GM23248 (cell line): ENCODE results near the gene PPIAL4G. TPM values are rescaled to one million over a fixed set of nuclear protein-coding genes. Genes with fewer than 3 reads are reported as not detected.
"Not testable (repeated sequence)": the region's sequence is repeated elsewhere in the genome, so short reads cannot be mapped to it uniquely, and the experiment has no call there.

Experiments used
- DNase-seq: peaks from one replicate; pipeline ENCODE4 v3.0.0-alpha.2; 2015
- H2AFZ ChIP-seq: fragments of 200-600 bp; sonication (generic); 2 replicates; pipeline ENCODE4 v1.6.1; 2016; ENCODE audit warnings: antibody characterized with exemption
- H3F3A ChIP-seq: fragments of 200-600 bp; sonication (generic); 2 replicates; pipeline ENCODE4 v1.6.1; 2016; ENCODE audit warnings: mild to moderate bottlenecking, antibody characterized with exemption, mixed run types; ENCODE audit not compliant: insufficient read depth
- H3K27ac ChIP-seq: fragments of 200-600 bp; sonication (generic); 2 replicates; pipeline ENCODE4 v1.5.1; 2016; ENCODE audit warnings: mild to moderate bottlenecking
- H3K27me3 ChIP-seq: fragments of 200-600 bp; sonication (generic); replicated peaks from 2 replicates; pipeline ENCODE4 v1.6.1; 2016; ENCODE audit warnings: mild to moderate bottlenecking; ENCODE audit not compliant: insufficient read depth
- H3K36me3 ChIP-seq: fragments of 200-600 bp; sonication (generic); 2 replicates; pipeline ENCODE4 v1.6.1; 2016; ENCODE audit warnings: low read depth, mild to moderate bottlenecking
- H3K4me1 ChIP-seq: fragments of 200-600 bp; sonication (generic); 2 replicates; pipeline ENCODE4 v1.6.1; 2016; ENCODE audit warnings: mild to moderate bottlenecking; ENCODE audit not compliant: insufficient read depth
- H3K4me2 ChIP-seq: fragments of 200-600 bp; sonication (generic); one replicate; pipeline ENCODE4 v1.6.1; 2016; ENCODE audit warnings: mild to moderate bottlenecking; ENCODE audit not compliant: unreplicated experiment
- H3K4me3 ChIP-seq: fragments of 200-600 bp; sonication (generic); 2 replicates; pipeline ENCODE4 v1.5.1; 2016; ENCODE audit warnings: mild to moderate bottlenecking
- H3K79me2 ChIP-seq: fragments of 200-600 bp; sonication (generic); 2 replicates; pipeline ENCODE4 v1.6.1; 2016; ENCODE audit warnings: mild to moderate bottlenecking; ENCODE audit not compliant: insufficient read depth
- H3K9ac ChIP-seq: fragments of 200-600 bp; sonication (generic); 2 replicates; pipeline ENCODE4 v1.6.1; 2016; ENCODE audit warnings: mild to moderate bottlenecking
- H3K9me2 ChIP-seq: fragments of 200-600 bp; sonication (generic); 2 replicates; pipeline ENCODE4 v1.6.1; 2016; ENCODE audit warnings: mixed run types, mild to moderate bottlenecking, moderate library complexity; ENCODE audit not compliant: insufficient read depth
- H3K9me3 ChIP-seq: fragments of 200-600 bp; sonication (generic); one replicate; pipeline ENCODE4 v1.6.1; 2017; ENCODE audit warnings: low read depth
- H4K20me1 ChIP-seq: fragments of 200-600 bp; sonication (generic); 2 replicates; pipeline ENCODE4 v1.6.0; 2016; ENCODE audit not compliant: insufficient read depth
- EZH2 ChIP-seq: fragments of 200-600 bp; sonication (generic); IDR thresholded peaks from 2 replicates; pipeline ENCODE4 v1.6.1; 2018; ENCODE audit warnings: antibody characterized with exemption, mild to moderate bottlenecking; ENCODE audit not compliant: insufficient read depth, poor library complexity, severe bottlenecking
- EZH2phosphoT487 ChIP-seq: fragments of 200-600 bp; sonication (generic); IDR thresholded peaks from 2 replicates; pipeline ENCODE4 v1.6.1; 2018; ENCODE audit warnings: antibody characterized with exemption, moderate library complexity, mild to moderate bottlenecking, low read depth; ENCODE audit not compliant: insufficient read depth
- WGBS, 2 experiments: methylation state at CpG; one replicate each; pipeline ENCODE4 v1.1.6; 2015 to 2017; ENCODE audit warnings: low lambda C conversion rate in 2 of 2, low coverage in 1 of 2; ENCODE audit errors: missing lambda C conversion rate in 2 of 2; 5-methylcytosine and 5-hydroxymethylcytosine counted together
- in situ Hi-C: fragments of 300-500 bp; cut with MboI; formaldehyde crosslinking; loops from 2 replicates; pipeline ENCODE4 v1.15.0; 2020
- polyA plus RNA-seq: library from polyadenylated mRNA; unstranded; fragments of >200 nt; fragmentation: Nextera tagmentation; extraction: Ambion mirVana; gene quantifications from 2 replicates; pipeline ENCODE4 v1.2.1, GENCODE V29; 2016
- total RNA-seq: library from RNA; depleted of rRNA; stranded (reverse); fragments of >200 nt; shearing (Covaris generic); gene quantifications from 2 replicates; pipeline ENCODE4 v1.2.3, GENCODE V29; 2014

Gene PPIAL4G
- total and polyA plus RNA-seq, 2 experiments from 2014 or later: not detected

GRCh38 chr1:148458398-148458797, 24.7 kb downstream of the PPIAL4G start:
- H2AFZ ChIP-seq: peak overlapping the region; percentile 77
- 2% methylated on average over 10 to 11 of the region's 11 CpGs for WGBS, 2 experiments

GRCh38 chr1:148452845-148453244, 30.3 kb downstream of the PPIAL4G start:
- H3K27ac ChIP-seq, H3K36me3 ChIP-seq, in situ Hi-C loops, H4K20me1 ChIP-seq, H3K9me3 ChIP-seq, DNase-seq, H3K9me2 ChIP-seq, H3K79me2 ChIP-seq, H3K4me3 ChIP-seq, H3F3A ChIP-seq, H3K4me1 ChIP-seq, H2AFZ ChIP-seq, H3K27me3 ChIP-seq, H3K4me2 ChIP-seq, H3K9ac ChIP-seq: not testable (repeated sequence)
- WGBS, 2 experiments: 83 to 90% methylated on average over 2 of the region's 2 CpGs

More at GRCh38 chr1:148458398-148458797, 24.7 kb downstream of the PPIAL4G start:
- in situ Hi-C loops, DNase-seq, H3K79me2 ChIP-seq, H3K9me2 ChIP-seq, H3K27me3 ChIP-seq, H3K9me3 ChIP-seq, H3F3A ChIP-seq, H3K4me1 ChIP-seq, H3K36me3 ChIP-seq, H4K20me1 ChIP-seq: not testable (repeated sequence)
- Histone ChIP-seq H3K27ac (0 out of 2 replicates have a peak overlapping the region, but pooled peaks have one; percentile 18), H3K9ac (peak overlapping the region; percentile 72), H3K4me3 (peak overlapping the region; percentile 77), H3K4me2 (peak overlapping the region; percentile 85)

GRCh38 chr1:148439654-148440325, 43.3 kb downstream of the PPIAL4G start:
- in situ Hi-C loops, H3K79me2 ChIP-seq, H2AFZ ChIP-seq, H3K9me3 ChIP-seq, H3F3A ChIP-seq, H3K27ac ChIP-seq, H3K9ac ChIP-seq, H4K20me1 ChIP-seq, H3K27me3 ChIP-seq, H3K4me2 ChIP-seq, H3K36me3 ChIP-seq, H3K4me1 ChIP-seq, DNase-seq, H3K4me3 ChIP-seq, H3K9me2 ChIP-seq: not testable (repeated sequence)
- 83 to 85% methylated on average over 5 of the region's 5 CpGs for WGBS, 2 experiments

- Histone ChIP-seq H3K4me1 (peaks cover 4% of the 10 kb centered on the region; the same call in 1 of the 2 replicates), H3K4me3 (no peak overlapping the region), H3K9me3 (no peaks in the 10 kb centered on the region), H3K4me2 (no peak overlapping the region), H3K27me3 (no peaks in the 10 kb centered on the region), H3K79me2 (no peaks in the 10 kb centered on the region; the same call in 1 of the 2 replicates), H3K36me3 (no peaks in the 10 kb centered on the region), H3F3A (no peaks in the 10 kb centered on the region), H3K9me2 (no peaks in the 10 kb centered on the region), H4K20me1 (no peaks in the 10 kb centered on the region), H3K9ac (no peak overlapping the region), H2AFZ (no peak overlapping the region), H3K27ac (no peak overlapping the region)
- in situ Hi-C loops: no loop called here
- TF ChIP-seq EZH2 (no peak), EZH2phosphoT487 (no peak)
- WGBS, 2 experiments: 85 to 92% methylated on average over 4 of the region's 4 CpGs
- no peak for DNase-seq
These were observed 47.7 kb downstream of the PPIAL4G start for GRCh38 chr1:148435406-148435805.

- Histone ChIP-seq H3K27me3 (no peaks in the 10 kb centered on the region), H3K79me2 (no peaks in the 10 kb centered on the region; the same call in 1 of the 2 replicates), H3K9me2 (no peaks in the 10 kb centered on the region), H3K9me3 (no peaks in the 10 kb centered on the region), H3K4me2 (no peak overlapping the region), H3F3A (no peaks in the 10 kb centered on the region), H3K27ac (no peak overlapping the region), H2AFZ (no peak overlapping the region), H3K4me1 (peaks cover 4% of the 10 kb centered on the region; the same call in 1 of the 2 replicates), H3K4me3 (no peak overlapping the region), H3K9ac (no peak overlapping the region), H3K36me3 (no peaks in the 10 kb centered on the region), H4K20me1 (no peaks in the 10 kb centered on the region)
- no peak for TF ChIP-seq EZH2phosphoT487
- no peak for TF ChIP-seq EZH2
- no peak for DNase-seq
- WGBS, 2 experiments: 97% methylated on average over 27 to 28 of the region's 28 CpGs
- in situ Hi-C loops: no loop called here
These were observed 48.3 kb downstream of the PPIAL4G start for GRCh38 chr1:148434832-148435231.

GRCh38 chr1:148432916-148433317, 50.2 kb downstream of the PPIAL4G start:
- H3F3A ChIP-seq, H3K27me3 ChIP-seq, H3K9ac ChIP-seq, H3K27ac ChIP-seq, in situ Hi-C loops, H3K9me2 ChIP-seq, H3K4me3 ChIP-seq, H3K79me2 ChIP-seq, H2AFZ ChIP-seq, H4K20me1 ChIP-seq, H3K36me3 ChIP-seq, H3K4me1 ChIP-seq, H3K4me2 ChIP-seq, H3K9me3 ChIP-seq: not testable (repeated sequence)
- DNase-seq: peak; percentile 17
- 94 to 100% methylated on average over 1 of the region's 1 CpG for WGBS, 2 experiments
